Caco-2 (cell line): ENCODE data around the gene RAB35. TPM values are rescaled to one million over a fixed set of nuclear protein-coding genes. Genes with fewer than 3 reads are reported as not detected.
A peak's percentile ranks its signal among the peaks of the same experiment; 100 is the strongest.

Experiments used
- BruUV-seq: library from RNA; stranded (reverse); fragments of 400-500 nt; replicated peaks from 2 replicates; lab custom pipeline; 2021; lab: Mats Ljungman, UMichigan
- CTCF ChIA-PET: fragments of 300-600 bp; sonication (Branson Sonifier 250); formaldehyde crosslinking; loops from one replicate; lab custom pipeline; 2022; ENCODE audit warnings: antibody characterized with exemption; lab: Charles Lee
- POLR2A ChIA-PET: fragments of 300-600 bp; sonication (Branson Sonifier 250); formaldehyde crosslinking; loops from one replicate; lab custom pipeline; 2022; ENCODE audit warnings: antibody characterized with exemption; lab: Charles Lee
- DNase-seq, 2 experiments: peaks; one replicate each; pipeline versions ENCODE4 v3.0.0 to v3.0.0-alpha.2; 2020 to 2022
- H3K27me3 ChIP-seq: replicated peaks from 2 replicates; pipeline ENCODE4 v1.6.0; 2011; ENCODE audit warnings: low read length; ENCODE audit not compliant: control insufficient read depth, insufficient read depth
- H3K36me3 ChIP-seq: 2 replicates; pipeline ENCODE4 v1.5.1; 2011; ENCODE audit warnings: low read length; ENCODE audit not compliant: control insufficient read depth, insufficient read depth
- H3K4me1 ChIP-seq: fragments of 250-450 bp; sonication (Bioruptor Pico); 2 replicates; pipeline ENCODE4 v1.5.1; 2020; ENCODE audit warnings: mild to moderate bottlenecking
- H3K4me3 ChIP-seq: 2 replicates; pipeline ENCODE4 v1.5.1; 2011; ENCODE audit warnings: low read depth, mild to moderate bottlenecking, control low read depth, low read length
- H3K9me3 ChIP-seq: fragments of 250-450 bp; sonication (Bioruptor Pico); 2 replicates; pipeline ENCODE4 v1.5.1; 2020; ENCODE audit warnings: mild to moderate bottlenecking, moderate library complexity
- H3K27ac Mint-ChIP-seq: one replicate; pipeline ENCODE4 v1.8.0; 2022; ENCODE audit warnings: mixed read lengths; ENCODE audit not compliant: unreplicated experiment
- H3K27me3 Mint-ChIP-seq: one replicate; pipeline ENCODE4 v1.8.0; 2022; ENCODE audit warnings: mixed read lengths; ENCODE audit not compliant: insufficient read depth, unreplicated experiment
- H3K36me3 Mint-ChIP-seq: one replicate; pipeline ENCODE4 v1.8.0; 2022; ENCODE audit warnings: mild to moderate bottlenecking, mixed read lengths; ENCODE audit not compliant: insufficient read depth, unreplicated experiment
- H3K4me1 Mint-ChIP-seq: one replicate; pipeline ENCODE4 v1.8.0; 2022; ENCODE audit warnings: low read depth, mixed read lengths; ENCODE audit not compliant: unreplicated experiment
- H3K4me3 Mint-ChIP-seq: one replicate; pipeline ENCODE4 v1.8.0; 2022; ENCODE audit warnings: mild to moderate bottlenecking, moderate library complexity, mixed read lengths; ENCODE audit not compliant: unreplicated experiment
- H3K9me3 Mint-ChIP-seq: one replicate; pipeline ENCODE4 v1.8.0; 2022; ENCODE audit warnings: mixed read lengths; ENCODE audit not compliant: unreplicated experiment
- CTCF ChIP-seq, 2 experiments: fragments of 200-600 bp in 1 of 2; IDR thresholded peaks; 1 replicate in 1 of 2; 2 replicates in 1 of 2; pipeline versions ENCODE4 v1.5.1 to v1.8.0; 2011 to 2022; ENCODE audit warnings: antibody characterized with exemption in 1 of 2, control low read depth in 1 of 2, inconsistent platforms in 1 of 2, low read depth in 1 of 2, low read length in 1 of 2, mild to moderate bottlenecking in 1 of 2, moderate library complexity in 1 of 2; ENCODE audit not compliant: insufficient read depth in 1 of 2, severe bottlenecking in 1 of 2, unreplicated experiment in 1 of 2
- intact Hi-C: fragments of 100-400 bp; cut with micrococcal nuclease; formaldehyde crosslinking; loops from one replicate; pipeline ENCODE4 v1.10.0; 2022; ENCODE audit not compliant: unreplicated experiment
- total RNA-seq: library from RNA; stranded (reverse); gene quantifications from 2 replicates; pipeline ENCODE4 v1.2.3, GENCODE V29; 2022

Gene RAB35
- total RNA-seq, 1 experiment from 2014 or later, result 72.0 TPM

DNA sequence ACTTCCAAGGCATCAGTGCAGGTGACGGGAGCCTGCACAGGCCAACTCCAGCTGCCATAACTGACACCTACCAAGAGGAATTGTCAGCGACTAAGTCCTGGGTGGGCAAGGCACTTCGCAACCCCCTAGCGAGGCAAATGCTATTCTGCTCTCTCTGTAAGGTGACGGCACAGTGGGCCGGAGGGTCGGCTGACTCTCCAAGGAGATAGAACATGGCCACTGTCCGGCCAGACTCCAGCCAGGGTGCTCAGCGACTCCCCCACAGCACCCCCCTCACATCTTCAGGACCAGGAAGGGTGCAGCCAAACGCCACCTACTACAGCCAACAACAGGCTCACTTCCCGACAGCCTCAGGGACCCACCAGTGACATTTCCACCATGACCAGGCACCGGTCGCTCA, 13.2 kb downstream of the RAB35 start:
- Histone ChIP-seq H3K36me3 (peaks cover 4% of the 10 kb centered on the region), H3K9me3 (no peaks in the 10 kb centered on the region), H3K27me3 (no peaks in the 10 kb centered on the region), H3K4me1 (peaks cover 29% of the 10 kb centered on the region), H3K4me3 (no peak overlapping the region)
- CTCF ChIA-PET, result no interaction called here
- intact Hi-C loops, result no loop called here
- no peak for TF ChIP-seq CTCF (IDR thresholded peaks at IDR 0.05; ENCODE audit: insufficient read depth in 1 of 2, low read depth in 1 of 2, low read length in 1 of 2, severe bottlenecking in 1 of 2, unreplicated experiment in 1 of 2)
- no TSS peak for BruUV-seq
- Mint-ChIP-seq H3K36me3 (peaks cover 73% of the 10 kb centered on the region), H3K9me3 (no peaks in the 10 kb centered on the region), H3K4me1 (peaks cover 21% of the 10 kb centered on the region), H3K27ac (peak overlapping the region; percentile 97), H3K27me3 (no peaks in the 10 kb centered on the region), H3K4me3 (no peak overlapping the region)
- no peak for DNase-seq
- POLR2A ChIA-PET, result no interaction called here

DNA sequence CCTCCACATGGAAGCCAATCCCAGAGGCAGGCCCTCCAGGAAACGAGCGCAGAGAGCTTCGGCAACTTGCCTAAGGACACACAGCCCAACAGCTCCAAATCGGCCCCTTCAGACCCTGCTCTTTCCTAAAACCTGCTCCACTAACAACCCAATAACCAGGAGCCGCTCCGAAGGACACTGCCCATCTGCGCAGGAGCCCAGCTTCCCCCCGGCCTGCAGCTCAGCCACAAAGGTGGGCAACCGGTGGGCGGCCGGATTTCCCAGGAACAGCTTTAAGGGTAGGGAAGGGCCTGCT, 13.6 kb downstream of the RAB35 start:
- Mint-ChIP-seq H3K9me3 (no peaks in the 10 kb centered on the region), H3K27me3 (no peaks in the 10 kb centered on the region), H3K4me1 (peaks cover 21% of the 10 kb centered on the region), H3K27ac (no peak overlapping the region), H3K36me3 (peaks cover 72% of the 10 kb centered on the region), H3K4me3 (no peak overlapping the region)
- intact Hi-C loops, result no loop called here
- H3K36me3 ChIP-seq, result peaks cover 7% of the 10 kb centered on the region
- POLR2A ChIA-PET, result no interaction called here
- CTCF ChIA-PET, result no interaction called here
- TF ChIP-seq CTCF (IDR thresholded peaks at IDR 0.05; ENCODE audit: insufficient read depth in 1 of 2, low read depth in 1 of 2, low read length in 1 of 2, severe bottlenecking in 1 of 2, unreplicated experiment in 1 of 2), result no peak
- no peaks in the 10 kb centered on the region for H3K9me3 ChIP-seq
- H3K4me1 ChIP-seq, result peaks cover 29% of the 10 kb centered on the region
- no peak for DNase-seq
- no peak overlapping the region for H3K4me3 ChIP-seq
- no TSS peak for BruUV-seq
- no peaks in the 10 kb centered on the region for H3K27me3 ChIP-seq

- H3K36me3 Mint-ChIP-seq, result peaks cover 73% of the 10 kb centered on the region
- CTCF ChIA-PET, result no interaction called here
- POLR2A ChIA-PET, result no interaction called here
- intact Hi-C loops, result no loop called here
- no peaks in the 10 kb centered on the region for H3K27me3 Mint-ChIP-seq
- Histone ChIP-seq H3K9me3 (no peaks in the 10 kb centered on the region), H3K36me3 (peaks cover 7% of the 10 kb centered on the region), H3K4me1 (peaks cover 29% of the 10 kb centered on the region), H3K27me3 (no peaks in the 10 kb centered on the region), H3K4me3 (no peak overlapping the region)
- DNase-seq, result no peak
- TF ChIP-seq CTCF (IDR thresholded peaks at IDR 0.05; ENCODE audit: insufficient read depth in 1 of 2, low read depth in 1 of 2, low read length in 1 of 2, severe bottlenecking in 1 of 2, unreplicated experiment in 1 of 2), result no peak
- no TSS peak for BruUV-seq
- H3K27ac Mint-ChIP-seq, result peak overlapping the region; percentile 26
- no peaks in the 10 kb centered on the region for H3K9me3 Mint-ChIP-seq
- H3K4me3 Mint-ChIP-seq, result no peak overlapping the region
- H3K4me1 Mint-ChIP-seq, result peaks cover 21% of the 10 kb centered on the region
These were observed 14.1 kb downstream of the RAB35 start for GRCh38 chr12:120102189-120103043.
